Parathyroid adenoma (tissue), 2 donors: Measurements from ENCODE around the gene CHDH.

ENCODE experiments used
- H2AFZ ChIP-seq: fragments of 300-600 bp; sonication (generic); one replicate; pipeline ENCODE4 v1.7.0; 2017; ENCODE audit warnings: antibody characterized with exemption, mild to moderate bottlenecking
- H3K27ac ChIP-seq: fragments of 300-600 bp; sonication (generic); one replicate; pipeline ENCODE4 v1.7.0; 2017
- H3K27me3 ChIP-seq: fragments of 300-600 bp; sonication (generic); one replicate; pipeline ENCODE4 v1.7.0; 2017; ENCODE audit warnings: low read length; ENCODE audit not compliant: control insufficient read depth, insufficient read depth
- H3K36me3 ChIP-seq: fragments of 300-600 bp; sonication (generic); one replicate; pipeline ENCODE4 v1.7.0; 2017; ENCODE audit warnings: low read length; ENCODE audit not compliant: control insufficient read depth, insufficient read depth
- H3K4me1 ChIP-seq: fragments of 300-600 bp; sonication (generic); one replicate; pipeline ENCODE4 v1.7.0; 2017; ENCODE audit warnings: control low read depth
- H3K4me2 ChIP-seq: fragments of 300-600 bp; sonication (generic); one replicate; pipeline ENCODE4 v1.7.0; 2017; ENCODE audit warnings: low read length
- H3K4me3 ChIP-seq: fragments of 300-600 bp; sonication (generic); one replicate; pipeline ENCODE4 v1.7.0; 2017; ENCODE audit warnings: low read depth, low read length
- H3K79me2 ChIP-seq: fragments of 300-600 bp; sonication (generic); one replicate; pipeline ENCODE4 v1.7.0; 2017; ENCODE audit warnings: control low read depth
- H3K9ac ChIP-seq: fragments of 300-600 bp; sonication (generic); one replicate; pipeline ENCODE4 v1.7.0; 2017; ENCODE audit warnings: mild to moderate bottlenecking
- H3K9me3 ChIP-seq: fragments of 300-600 bp; sonication (generic); one replicate; pipeline ENCODE4 v1.7.0; 2017; ENCODE audit warnings: low read length; ENCODE audit not compliant: control insufficient read depth
- CTCF ChIP-seq: fragments of 300-600 bp; sonication (generic); IDR thresholded peaks from one replicate; pipeline ENCODE4 v1.7.0; 2017; ENCODE audit warnings: antibody characterized with exemption, mild to moderate bottlenecking
- donor health status: primary hyperparathyroidism.

The CHDH gene

GRCh38 chr3:53801319-53801718 is 44.9 kb downstream of the CHDH start:
- Histone ChIP-seq H3K9ac (no peak overlapping the region), H3K36me3 (no peaks in the 10 kb centered on the region), H3K27me3 (no peaks in the 10 kb centered on the region), H3K4me2 (no peak overlapping the region), H3K27ac (no peak overlapping the region), H3K79me2 (no peaks in the 10 kb centered on the region), H2AFZ (no peak overlapping the region), H3K9me3 (no peaks in the 10 kb centered on the region), H3K4me3 (no peak overlapping the region), H3K4me1 (no peaks in the 10 kb centered on the region)
- TF ChIP-seq CTCF = no peak

GRCh38 chr3:53800041-53800906 is 45.9 kb downstream of the CHDH start:
- H3K4me1 ChIP-seq = no peaks in the 10 kb centered on the region
- no peak overlapping the region for H2AFZ ChIP-seq
- H3K36me3 ChIP-seq = no peaks in the 10 kb centered on the region
- no peak overlapping the region for H3K27ac ChIP-seq
- H3K9ac ChIP-seq = no peak overlapping the region
- H3K4me2 ChIP-seq = no peak overlapping the region
- no peaks in the 10 kb centered on the region for H3K79me2 ChIP-seq
- H3K4me3 ChIP-seq = no peak overlapping the region
- no peaks in the 10 kb centered on the region for H3K27me3 ChIP-seq
- H3K9me3 ChIP-seq = no peaks in the 10 kb centered on the region
- no peak for TF ChIP-seq CTCF

- Histone ChIP-seq H3K27ac (no peak overlapping the region), H3K27me3 (no peaks in the 10 kb centered on the region), H3K36me3 (no peaks in the 10 kb centered on the region), H3K4me2 (no peak overlapping the region), H2AFZ (no peak overlapping the region), H3K79me2 (no peaks in the 10 kb centered on the region), H3K4me3 (no peak overlapping the region), H3K4me1 (no peaks in the 10 kb centered on the region), H3K9ac (no peak overlapping the region), H3K9me3 (no peaks in the 10 kb centered on the region)
- TF ChIP-seq CTCF = no peak
Measured at GRCh38 chr3:53799338-53799865, 46.8 kb downstream of the CHDH start.

GRCh38 chr3:53798144-53798543 is 48.1 kb downstream of the CHDH start:
- TF ChIP-seq CTCF = no peak
- Histone ChIP-seq H3K4me3 (no peak overlapping the region), H3K36me3 (no peaks in the 10 kb centered on the region), H3K9ac (no peak overlapping the region), H3K4me1 (no peaks in the 10 kb centered on the region), H3K79me2 (no peaks in the 10 kb centered on the region), H2AFZ (no peak overlapping the region), H3K27ac (no peak overlapping the region), H3K9me3 (no peaks in the 10 kb centered on the region), H3K27me3 (no peaks in the 10 kb centered on the region), H3K4me2 (no peak overlapping the region)
